ENCODE data around the gene F10.
"Not testable (repeated sequence)": the region's sequence is repeated elsewhere in the genome, so short reads cannot be mapped to it uniquely, and the experiment has no call there.

F10 gene

DNA sequence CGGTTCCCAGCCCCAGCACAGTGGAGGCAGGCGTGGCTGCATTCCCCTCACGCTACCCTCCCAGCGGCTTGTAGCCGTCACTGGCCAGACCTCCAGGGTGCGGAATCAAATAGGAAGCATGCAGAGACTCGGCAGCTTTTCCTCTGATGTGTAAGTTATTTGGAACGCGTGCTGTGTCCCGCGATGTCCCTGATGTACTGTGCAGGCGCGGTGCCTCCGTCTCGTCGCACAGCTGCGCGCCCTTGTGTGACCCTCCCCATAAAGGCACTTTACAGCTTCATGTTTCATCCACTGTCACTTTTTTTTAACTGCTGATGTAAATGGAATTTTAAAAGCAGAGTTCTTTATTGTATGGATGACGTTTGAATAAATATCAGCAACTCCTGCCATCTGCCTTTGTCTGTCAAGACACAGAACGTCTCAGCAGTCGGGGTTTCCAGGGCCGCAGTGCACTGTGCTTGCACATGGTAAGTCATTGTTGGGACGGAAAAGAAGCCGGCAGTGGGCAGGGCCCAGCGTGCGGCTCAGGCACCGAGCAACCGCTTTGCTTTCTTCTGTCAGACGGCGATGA, 24.4 kb upstream of the F10 start:
- no peak for DNase-seq (ENCODE audit: low read depth in 1 of 2, low spot score in 1 of 2)

DNA sequence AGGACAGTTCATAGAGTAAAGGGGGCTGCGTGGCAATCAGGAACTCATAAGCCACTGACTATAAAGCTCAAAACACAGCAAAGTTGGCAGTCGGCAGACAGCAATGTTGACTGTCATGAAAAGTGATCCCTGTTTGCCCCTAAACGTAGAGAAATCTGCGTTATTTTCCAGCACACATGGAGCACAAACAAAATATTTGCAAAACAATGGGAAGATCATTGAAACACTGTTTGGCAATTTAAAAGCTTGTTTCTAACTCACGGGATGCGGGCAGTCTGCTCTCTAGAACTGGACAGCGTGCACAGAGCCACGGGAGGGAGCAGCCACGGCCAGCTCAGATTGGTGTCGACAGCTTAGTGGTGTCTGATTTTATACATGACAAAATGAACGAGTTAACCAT, 23.5 kb upstream of the F10 start:
- DNase-seq (ENCODE audit: low read depth in 1 of 2, low spot score in 1 of 2), result no peak

DNA sequence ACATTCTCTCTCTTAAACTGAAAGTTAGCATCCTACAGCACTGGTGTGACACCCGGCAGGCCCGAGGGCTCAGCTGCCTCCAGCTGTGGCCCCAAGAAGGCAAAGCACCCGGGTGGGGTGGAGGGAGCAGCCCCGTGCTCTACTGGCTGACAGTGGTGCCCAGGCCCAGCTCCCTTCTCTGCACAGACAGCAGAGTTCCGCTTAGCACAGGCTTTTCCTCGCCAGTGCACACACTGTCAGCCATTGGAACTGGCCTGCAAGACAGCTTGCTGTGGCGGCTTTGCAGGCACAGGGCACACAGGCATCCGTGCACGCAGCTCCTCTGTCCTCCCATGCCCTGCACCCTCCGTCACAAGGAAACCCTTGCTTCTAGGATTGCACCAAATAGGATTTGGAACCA, 20.3 kb upstream of the F10 start:
- DNase-seq (ENCODE audit: low read depth in 1 of 2, low spot score in 1 of 2), result not testable (repeated sequence)

DNA sequence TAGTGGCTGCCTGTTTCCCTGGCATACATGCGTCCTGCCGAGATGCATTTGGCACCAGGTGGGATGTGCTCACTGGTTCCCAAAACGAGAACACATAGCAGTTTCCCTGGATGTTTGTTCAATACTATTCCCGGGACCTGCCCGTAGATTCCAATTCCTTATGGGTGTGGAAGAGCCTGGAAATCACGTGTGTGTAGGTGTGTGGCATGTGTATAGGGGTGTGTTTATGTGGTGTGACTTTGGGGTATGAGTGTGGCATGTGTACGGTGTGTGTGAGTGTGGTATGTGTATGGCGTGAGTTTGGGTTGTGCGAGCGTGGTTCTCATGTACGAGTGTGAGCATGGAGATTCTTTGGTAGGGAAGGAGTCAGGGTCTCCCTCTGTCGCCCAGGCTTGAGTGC, 19.9 kb upstream of the F10 start:
- DNase-seq (ENCODE audit: low read depth in 1 of 2, low spot score in 1 of 2), result no peak

DNA sequence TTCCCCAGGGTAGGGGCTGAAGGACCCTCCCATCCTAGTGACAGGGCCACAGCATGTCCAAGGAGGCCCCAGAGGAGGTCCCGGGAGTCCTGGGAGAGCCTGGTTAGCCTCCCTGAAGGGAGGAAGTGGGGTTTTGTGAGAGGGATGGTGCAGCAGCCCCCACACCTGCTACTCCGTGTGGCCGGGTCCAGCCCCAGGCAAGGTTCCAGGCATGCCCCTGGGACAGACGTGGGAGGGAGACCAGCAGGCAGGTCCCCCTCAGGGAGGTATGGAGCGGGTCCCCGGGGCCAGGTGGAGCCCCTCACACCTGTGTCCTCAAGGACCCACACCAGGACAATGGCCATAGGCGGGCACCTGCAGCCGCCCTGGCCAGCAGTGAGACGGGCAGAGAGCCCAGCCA, 19.0 kb upstream of the F10 start:
- DNase-seq (ENCODE audit: low read depth in 1 of 2, low spot score in 1 of 2), result no peak

DNA sequence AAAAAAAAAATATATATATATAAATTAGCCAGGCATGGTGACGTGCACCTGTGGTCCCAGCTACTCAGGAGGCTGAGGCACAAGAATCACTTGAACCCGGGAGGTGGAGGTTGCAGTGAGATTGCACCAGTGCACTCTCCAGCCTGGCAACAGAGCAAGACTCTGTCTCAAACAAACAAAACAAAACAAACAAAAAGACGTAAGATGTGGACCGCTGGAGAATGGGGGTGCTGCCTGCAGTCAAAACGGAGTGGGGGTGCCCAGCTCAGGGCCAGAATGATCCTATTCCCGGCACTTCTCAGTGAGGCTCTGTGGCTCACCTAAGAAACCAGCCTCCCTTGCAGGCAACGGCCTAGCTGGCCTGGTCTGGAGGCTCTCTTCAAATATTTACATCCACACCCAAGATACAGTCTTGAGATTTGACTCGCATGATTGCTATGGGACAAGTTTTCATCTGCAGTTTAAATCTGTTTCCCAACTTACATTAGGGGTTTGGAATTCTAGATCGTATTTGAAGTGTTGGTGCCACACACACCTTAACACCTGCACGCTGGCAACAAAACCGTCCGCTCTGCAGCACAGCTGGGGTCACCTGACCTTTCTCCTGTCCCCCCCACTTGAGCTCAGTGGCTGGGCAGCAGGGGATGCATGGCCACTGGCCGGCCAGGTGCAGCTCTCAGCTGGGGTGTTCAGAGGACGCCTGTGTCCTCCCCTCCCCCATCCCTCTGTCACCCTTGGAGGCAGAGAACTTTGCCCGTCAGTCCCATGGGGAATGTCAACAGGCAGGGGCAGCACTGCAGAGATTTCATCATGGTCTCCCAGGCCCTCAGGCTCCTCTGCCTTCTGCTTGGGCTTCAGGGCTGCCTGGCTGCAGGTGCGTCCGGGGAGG, 17.3 kb upstream of the F10 start, which contains the start of gene F7:
TSS of gene F7 (plus strand) at position 760 of the 889 bp plus-strand sequence. CDS start at position 811, 51 bp downstream.
- DNase-seq (ENCODE audit: low read depth in 1 of 2, low spot score in 1 of 2), result no peak

DNA sequence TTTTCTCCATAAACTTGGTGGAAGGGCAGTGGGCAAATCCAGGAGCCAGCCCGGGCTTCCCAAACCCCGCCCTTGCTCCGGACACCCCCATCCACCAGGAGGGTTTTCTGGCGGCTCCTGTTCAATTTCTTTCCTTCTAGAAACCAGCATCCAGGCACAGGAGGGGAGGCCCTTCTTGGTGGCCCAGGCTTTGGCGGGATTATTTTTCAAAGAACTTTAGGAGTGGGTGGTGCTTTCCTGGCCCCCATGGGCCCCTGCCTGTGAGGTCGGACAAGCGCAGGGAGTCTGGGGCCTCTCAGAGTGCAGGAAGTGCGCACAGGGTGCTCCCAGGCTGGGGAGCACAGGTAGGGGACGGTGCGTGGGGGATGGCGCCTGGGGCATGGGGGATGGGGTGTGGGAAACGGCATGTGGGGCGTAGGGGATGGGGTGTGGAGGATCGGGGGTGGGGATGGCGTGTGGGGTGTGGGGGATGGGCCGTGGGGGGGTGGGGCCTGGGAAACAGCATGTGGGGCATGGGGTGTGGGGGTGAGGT, 16.6 kb upstream of the F10 start:
- DNase-seq (ENCODE audit: low read depth in 1 of 2, low spot score in 1 of 2), result no peak

DNA sequence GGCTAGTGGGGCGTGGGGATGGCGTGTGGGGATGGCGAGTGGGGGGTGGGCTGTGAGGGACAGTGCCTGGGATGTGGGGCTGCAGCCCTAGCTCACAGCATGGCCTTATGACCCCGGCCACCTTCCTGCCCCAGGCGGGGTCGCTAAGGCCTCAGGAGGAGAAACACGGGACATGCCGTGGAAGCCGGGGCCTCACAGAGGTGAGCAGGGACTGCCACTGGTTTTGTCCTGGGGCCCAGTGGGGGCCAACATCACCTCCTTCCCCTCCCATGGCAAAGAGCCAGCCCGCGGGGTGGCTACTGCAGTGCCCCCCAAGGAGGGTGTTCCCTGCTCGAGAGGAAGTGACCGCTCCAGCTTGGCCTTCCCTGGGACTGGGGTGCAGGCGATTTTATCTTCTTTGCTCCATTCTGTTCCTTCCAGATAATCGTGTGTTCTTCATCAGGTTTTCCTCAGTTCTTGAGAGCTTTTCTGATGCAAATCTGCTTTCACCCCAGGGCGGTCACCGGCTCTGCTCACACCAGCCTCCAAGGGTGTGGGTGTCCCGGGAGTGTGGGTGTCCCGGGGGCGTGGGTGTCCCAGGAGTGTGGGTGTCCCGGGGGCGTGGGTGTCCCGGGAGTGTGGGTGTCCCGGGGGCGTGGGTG, 15.8 kb upstream of the F10 start:
- DNase-seq (ENCODE audit: low read depth in 1 of 2, low spot score in 1 of 2), result no peak

DNA sequence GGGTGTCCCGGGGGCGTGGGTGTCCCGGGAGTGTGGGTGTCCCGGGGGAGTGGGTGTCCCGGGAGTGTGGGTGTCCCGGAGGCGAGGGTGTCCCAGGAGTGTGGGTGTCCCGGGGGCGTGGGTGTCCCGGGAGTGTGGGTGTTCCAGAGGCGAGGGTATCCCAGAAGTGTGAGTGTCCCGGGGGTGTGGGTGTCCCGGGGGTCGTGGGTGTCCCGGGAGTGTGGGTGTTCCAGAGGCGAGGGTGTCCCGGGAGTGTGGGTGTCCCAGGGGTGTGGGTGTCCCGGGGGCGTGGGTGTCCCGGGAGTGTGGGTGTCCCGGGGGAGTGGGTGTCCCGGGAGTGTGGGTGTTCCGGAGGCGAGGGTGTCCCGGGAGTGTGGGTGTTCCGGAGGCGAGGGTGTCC, 14.1 kb upstream of the F10 start:
- DNase-seq (ENCODE audit: low read depth in 1 of 2, low spot score in 1 of 2), result not testable (repeated sequence)

DNA sequence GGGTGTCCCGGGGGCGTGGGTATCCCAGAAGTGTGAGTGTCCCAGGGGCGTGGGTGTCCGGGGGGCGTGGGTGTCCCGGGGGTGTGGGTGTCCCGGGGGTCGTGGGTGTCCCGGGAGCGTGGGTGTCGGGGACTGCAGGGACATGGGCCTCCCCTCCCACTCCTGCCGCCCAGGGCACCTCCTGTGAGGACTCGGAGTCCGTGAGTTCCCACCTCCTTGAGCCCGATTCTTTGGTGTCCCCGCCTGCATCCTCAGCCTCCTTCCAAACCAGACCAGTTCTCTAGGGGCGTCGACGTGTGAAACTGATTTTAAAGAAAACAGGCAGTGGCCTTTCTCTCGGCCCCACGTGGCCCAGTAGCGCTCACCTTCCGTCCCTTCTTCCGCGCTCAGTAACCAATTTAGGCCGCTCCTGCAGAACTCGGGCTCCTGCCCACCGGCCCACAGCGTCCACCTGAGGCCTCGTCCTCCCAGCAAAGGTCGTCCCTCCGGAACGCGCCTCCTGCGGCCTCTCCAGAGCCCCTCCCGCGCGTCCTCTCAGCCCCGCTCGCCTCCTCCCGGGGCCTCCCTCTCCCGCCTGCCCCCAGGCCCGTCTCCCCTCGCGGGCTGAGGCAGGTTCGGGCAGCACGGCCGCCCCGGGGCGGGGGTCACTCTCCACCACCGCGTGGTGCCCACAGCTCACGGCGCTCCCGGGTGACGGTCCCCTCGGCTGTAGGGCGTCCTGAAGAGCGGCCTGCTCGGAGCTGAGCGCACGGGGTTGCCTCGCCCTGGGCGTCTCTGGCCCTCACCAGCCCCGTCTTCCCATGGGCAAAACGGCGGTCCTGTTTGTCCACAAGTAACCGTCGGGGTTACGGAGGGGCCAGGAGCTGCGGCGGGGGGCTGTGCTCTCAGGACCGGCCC, 13.2 kb upstream of the F10 start:
- DNase-seq (ENCODE audit: low read depth in 1 of 2, low spot score in 1 of 2), result no peak

DNA sequence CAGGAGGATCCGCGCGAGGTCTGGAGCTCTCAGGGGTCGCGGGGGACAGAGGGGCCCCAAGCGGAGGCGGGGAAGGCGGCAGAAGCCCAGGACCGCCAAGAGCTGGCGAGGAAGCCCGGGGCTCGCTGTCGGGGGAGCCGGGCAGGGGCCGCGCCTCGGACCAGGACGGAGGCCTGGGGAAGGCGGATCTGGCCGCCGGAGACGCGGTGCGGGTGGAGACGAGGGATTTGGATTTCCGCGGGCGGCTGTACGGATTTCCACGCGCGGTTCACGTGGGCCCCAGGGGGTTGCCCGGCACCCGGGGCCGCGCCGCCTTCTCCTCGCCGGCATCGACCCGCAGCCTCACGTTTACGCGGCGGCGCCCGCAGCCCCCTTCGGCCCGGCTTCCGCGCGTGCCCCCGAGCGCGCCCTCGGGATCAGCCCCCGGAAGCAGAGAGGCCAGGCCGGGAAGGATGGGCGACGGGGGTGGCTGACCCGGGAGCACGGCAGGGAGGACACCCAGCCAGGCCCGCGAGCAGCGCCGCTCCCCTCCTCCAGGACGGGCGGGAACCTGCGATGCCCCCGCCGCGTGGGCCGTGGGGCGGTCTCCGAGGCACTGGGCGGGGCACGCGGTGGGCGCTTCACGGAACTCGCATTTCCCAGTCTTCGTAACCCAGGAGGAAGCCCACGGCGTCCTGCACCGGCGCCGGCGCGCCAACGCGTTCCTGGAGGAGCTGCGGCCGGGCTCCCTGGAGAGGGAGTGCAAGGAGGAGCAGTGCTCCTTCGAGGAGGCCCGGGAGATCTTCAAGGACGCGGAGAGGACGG, 12.3 kb upstream of the F10 start:
- DNase-seq (ENCODE audit: low read depth in 1 of 2, low spot score in 1 of 2), result no peak

DNA sequence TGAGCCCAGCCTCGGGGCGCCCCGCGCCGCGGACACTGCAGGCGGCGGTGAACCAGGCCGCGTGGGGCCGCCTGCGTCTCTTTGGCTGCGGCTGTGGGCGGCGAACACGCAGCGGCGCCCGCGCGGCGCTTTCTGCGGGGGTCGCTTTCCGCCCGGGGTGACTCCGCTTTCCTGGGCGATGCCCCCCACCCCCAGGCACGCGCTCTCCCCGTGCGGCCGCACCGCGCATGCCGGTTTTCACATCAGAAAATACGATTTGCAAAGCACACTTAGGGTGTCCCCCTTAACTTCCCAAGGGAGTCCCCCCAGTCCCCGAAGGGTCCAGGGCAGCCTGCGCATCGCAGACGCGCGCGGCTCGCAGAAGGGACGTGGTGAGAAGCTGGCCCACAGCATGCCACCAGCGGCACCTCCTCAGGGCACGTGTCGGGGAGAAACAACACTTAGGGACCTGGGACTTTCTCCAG, 11.7 kb upstream of the F10 start:
- no peak for DNase-seq (ENCODE audit: low read depth in 1 of 2, low spot score in 1 of 2)

DNA sequence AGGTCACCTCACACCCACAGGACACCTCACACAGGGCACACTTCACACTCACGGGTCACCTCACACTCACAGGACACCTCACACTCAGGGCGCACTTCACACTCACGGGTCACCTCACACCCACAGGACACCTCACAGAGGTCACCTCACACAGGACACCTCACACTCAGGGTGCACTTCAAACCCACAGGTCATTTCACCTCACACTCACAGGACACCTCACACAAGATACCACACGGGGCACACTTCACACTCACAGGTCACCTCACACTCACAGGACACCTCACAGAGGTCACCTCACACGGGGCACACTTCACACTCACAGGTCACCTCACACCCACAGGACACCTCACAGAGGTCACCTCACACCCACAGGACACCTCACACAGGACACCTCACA, 10.8 kb upstream of the F10 start:
- not testable (repeated sequence) for DNase-seq (ENCODE audit: low read depth in 1 of 2, low spot score in 1 of 2)

DNA sequence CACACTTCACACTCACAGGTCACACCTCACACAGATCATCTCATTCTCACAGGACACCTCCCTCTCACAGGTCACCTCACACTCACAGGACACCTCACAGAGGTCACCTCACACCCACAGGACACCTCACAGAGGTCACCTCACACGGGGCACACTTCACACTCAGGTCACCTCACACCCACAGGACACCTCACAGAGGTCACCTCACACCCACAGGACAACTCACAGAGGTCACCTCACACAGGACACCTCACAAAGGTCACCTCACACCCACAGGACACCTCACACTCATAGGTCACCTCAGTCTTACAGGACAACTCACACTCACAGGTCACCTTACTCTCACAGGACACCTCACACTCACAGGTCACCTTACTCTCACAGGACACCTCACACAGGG, 10.1 kb upstream of the F10 start:
- DNase-seq (ENCODE audit: low read depth in 1 of 2, low spot score in 1 of 2), result peak in 1 of 2 donors; percentile 1

DNA sequence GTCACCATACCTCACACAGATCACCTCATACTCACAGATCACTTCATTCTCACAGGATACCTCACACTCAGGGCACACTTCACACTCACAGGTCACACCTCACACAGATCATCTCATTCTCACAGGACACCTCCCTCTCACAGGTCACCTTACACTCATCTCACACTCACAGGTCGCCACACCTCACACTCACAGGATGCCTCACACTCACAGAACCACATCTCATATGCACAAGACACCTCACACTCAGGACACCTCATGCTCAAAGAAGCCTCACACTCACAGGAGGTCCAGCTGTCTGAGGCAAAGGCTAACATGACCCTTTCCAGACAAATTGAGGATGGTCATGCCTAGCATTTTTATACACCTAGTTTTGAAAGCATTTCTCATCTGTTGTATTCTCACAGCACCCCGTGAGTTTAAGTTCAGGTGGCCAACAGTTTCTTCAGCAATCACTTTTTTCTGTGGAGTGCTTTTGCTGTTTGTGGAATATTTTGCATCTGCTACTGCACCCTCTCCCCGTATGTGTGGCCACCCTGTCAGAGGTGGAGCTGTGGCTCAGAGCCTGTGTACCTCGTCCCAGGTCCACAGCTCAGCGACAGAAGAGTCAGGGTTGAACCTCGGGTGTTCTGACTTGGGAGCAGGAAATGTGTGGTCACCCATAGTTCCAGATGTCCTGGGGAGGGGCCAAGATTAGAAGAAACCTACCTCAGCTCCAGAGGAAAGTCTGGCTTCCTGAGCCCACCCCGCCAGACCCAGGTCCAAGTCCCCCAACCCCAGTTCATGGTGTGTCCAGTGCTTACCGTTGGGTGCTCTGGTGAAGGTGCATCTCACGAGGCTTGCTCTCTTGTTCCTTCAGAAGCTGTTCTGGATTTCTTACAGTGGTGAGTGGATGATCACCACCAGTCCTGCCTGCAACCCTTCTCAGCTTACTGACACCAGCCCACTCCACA, 9.4 kb upstream of the F10 start:
- DNase-seq (ENCODE audit: low read depth in 1 of 2, low spot score in 1 of 2), result peak in 1 of 2 donors; percentile 1

DNA sequence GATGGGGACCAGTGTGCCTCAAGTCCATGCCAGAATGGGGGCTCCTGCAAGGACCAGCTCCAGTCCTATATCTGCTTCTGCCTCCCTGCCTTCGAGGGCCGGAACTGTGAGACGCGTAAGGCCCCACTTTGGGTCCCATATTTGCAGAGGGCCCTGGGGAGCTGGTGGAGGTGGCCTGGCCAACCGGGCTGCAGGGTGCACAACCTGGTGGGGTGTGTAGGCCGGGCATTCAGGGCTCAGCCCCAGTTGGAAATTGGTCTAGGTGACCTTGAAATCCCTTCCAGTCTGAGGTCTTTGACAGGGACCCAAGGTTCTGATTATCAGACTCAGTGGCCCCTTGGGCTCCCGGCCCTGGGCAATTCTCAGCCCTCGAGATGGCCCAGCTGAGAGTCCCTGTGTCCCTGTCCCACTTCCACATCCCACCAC, 8.7 kb upstream of the F10 start:
- DNase-seq (ENCODE audit: low read depth in 1 of 2, low spot score in 1 of 2), result peak in 1 of 2 donors; percentile 1

DNA sequence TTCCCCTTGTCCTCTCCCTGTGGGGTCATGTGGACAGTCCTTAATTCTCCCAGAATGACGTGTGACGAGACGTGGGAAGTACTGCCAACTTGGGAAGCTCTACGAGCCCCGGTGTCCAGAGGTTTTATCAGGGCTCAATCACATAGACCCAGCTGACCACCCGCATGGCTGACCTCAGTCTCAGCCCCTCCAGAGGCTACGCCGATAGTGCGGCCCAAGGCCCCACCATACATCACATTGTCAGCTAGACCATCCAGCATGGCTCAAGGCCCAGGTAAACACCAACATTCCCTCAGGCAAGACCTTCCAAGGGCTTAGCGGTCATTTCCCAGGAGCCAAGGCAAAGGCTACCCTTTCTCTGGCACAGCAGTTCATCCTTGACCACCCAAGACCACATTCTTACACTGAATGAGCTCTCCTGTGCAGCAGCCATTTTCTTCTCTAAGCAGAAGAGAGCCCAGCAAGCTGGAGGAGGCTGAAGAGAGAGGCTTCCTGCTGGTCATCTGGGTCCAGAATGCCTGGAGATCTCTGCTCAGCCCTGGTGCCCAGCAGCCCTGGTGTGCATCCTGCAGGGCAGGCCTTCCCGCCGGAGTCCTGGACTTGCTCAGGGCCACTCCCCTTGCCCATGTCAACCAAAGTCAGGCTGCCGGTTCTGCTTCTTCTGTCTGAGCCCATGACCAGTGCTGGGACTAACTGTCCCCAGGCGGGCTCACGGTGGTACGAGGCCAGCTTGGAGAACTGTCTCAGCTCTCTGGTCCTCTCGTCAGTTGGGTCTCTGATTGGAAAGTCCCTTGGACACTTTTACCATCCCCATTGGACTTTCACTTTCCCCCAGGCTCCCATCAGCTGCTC, 7.9 kb upstream of the F10 start:
- DNase-seq (ENCODE audit: low read depth in 1 of 2, low spot score in 1 of 2), result peak in 1 of 2 donors; percentile 2
